Measurements from ENCODE around the gene LRCH2.

LRCH2 gene

GRCh38 chrX:115233497-115234455 is at the start of gene LRCH2:
Gene LRCH2 (minus strand): TSS chrX:115234096. CDS start chrX:115234041, 55 bp downstream.
- no peak for DNase-seq (ENCODE audit: extremely low read depth, insufficient read length)
- H3K27me3 ChIP-seq (replicated peaks; ENCODE audit: control insufficient read depth, insufficient read depth, low read length), result no peaks in the 10 kb centered on the region; the same call in 1 of the 2 replicates
- no peak for TF ChIP-seq CTCF (IDR thresholded peaks at IDR 0.05; ENCODE audit: insufficient read depth, low read length, poor library complexity, severe bottlenecking)
- H3K4me3 ChIP-seq (replicated peaks; ENCODE audit: low read depth, low read length), result no peak within 1 kb of the TSS
- no peaks in the 10 kb centered on the region for H3K36me3 ChIP-seq (ENCODE audit: control insufficient read depth, insufficient read depth, low read length)

- no peak for TF ChIP-seq CTCF (IDR thresholded peaks at IDR 0.05; ENCODE audit: insufficient read depth, low read length, poor library complexity, severe bottlenecking)
- Histone ChIP-seq H3K36me3 (ENCODE audit: control insufficient read depth, insufficient read depth, low read length) (no peaks in the 10 kb centered on the region), H3K4me3 (replicated peaks; ENCODE audit: low read depth, low read length) (no peak overlapping the region), H3K27me3 (replicated peaks; ENCODE audit: control insufficient read depth, insufficient read depth, low read length) (no peaks in the 10 kb centered on the region)
- no peak for DNase-seq (ENCODE audit: extremely low read depth, insufficient read length)
Measured at GRCh38 chrX:115269051-115269683, 35.3 kb upstream of the LRCH2 start.

- no peak for DNase-seq (ENCODE audit: extremely low read depth, insufficient read length)
- no peaks in the 10 kb centered on the region for H3K27me3 ChIP-seq (replicated peaks; ENCODE audit: control insufficient read depth, insufficient read depth, low read length)
- H3K4me3 ChIP-seq (replicated peaks; ENCODE audit: low read depth, low read length), result no peak overlapping the region
- no peaks in the 10 kb centered on the region for H3K36me3 ChIP-seq (ENCODE audit: control insufficient read depth, insufficient read depth, low read length)
- peak; percentile 54 for TF ChIP-seq CTCF (IDR thresholded peaks at IDR 0.05; ENCODE audit: insufficient read depth, low read length, poor library complexity, severe bottlenecking)
Measured at GRCh38 chrX:115268421-115268820, 34.5 kb upstream of the LRCH2 start.

- DNase-seq (ENCODE audit: extremely low read depth, insufficient read length), result no peak
- H3K27me3 ChIP-seq (replicated peaks; ENCODE audit: control insufficient read depth, insufficient read depth, low read length), result no peaks in the 10 kb centered on the region; the same call in 1 of the 2 replicates
Measured at GRCh38 chrX:115266300-115266699, 32.4 kb upstream of the LRCH2 start.

GRCh38 chrX:115264009-115264408 is 30.1 kb upstream of the LRCH2 start:
- Histone ChIP-seq H3K27me3 (replicated peaks; ENCODE audit: control insufficient read depth, insufficient read depth, low read length) (no peaks in the 10 kb centered on the region; the same call in none of the 2 replicates), H3K4me3 (replicated peaks; ENCODE audit: low read depth, low read length) (no peak overlapping the region), H3K36me3 (ENCODE audit: control insufficient read depth, insufficient read depth, low read length) (no peaks in the 10 kb centered on the region)
- TF ChIP-seq CTCF (IDR thresholded peaks at IDR 0.05; ENCODE audit: insufficient read depth, low read length, poor library complexity, severe bottlenecking), result no peak
- no peak for DNase-seq (ENCODE audit: extremely low read depth, insufficient read length)

More at GRCh38 chrX:115266300-115266699, 32.4 kb upstream of the LRCH2 start:
- no peak for TF ChIP-seq CTCF (IDR thresholded peaks at IDR 0.05; ENCODE audit: insufficient read depth, low read length, poor library complexity, severe bottlenecking)
- H3K36me3 ChIP-seq (ENCODE audit: control insufficient read depth, insufficient read depth, low read length), result no peaks in the 10 kb centered on the region
- H3K4me3 ChIP-seq (replicated peaks; ENCODE audit: low read depth, low read length), result no peak overlapping the region

Data from GM06990 (cell line).